Choroid plexus epithelial cell (primary cell): ENCODE data around the gene DSC1.

Experiments
- DNase-seq: peaks from one replicate; pipeline ENCODE4 v3.0.0-alpha.2; 2010; ENCODE audit warnings: low read depth
- H3K4me3 ChIP-seq: 2 replicates; pipeline ENCODE4 v1.5.1; 2011; ENCODE audit warnings: low read depth, mild to moderate bottlenecking, control low read depth, low read length, moderate library complexity
- TF ChIP-seq, protein P1 (sequence below): conservative IDR thresholded peaks from 2 replicates; pipeline ENCODE4 v1.5.1; 2011; ENCODE audit warnings: low read depth, mild to moderate bottlenecking, control low read depth, inconsistent platforms, low read length, moderate library complexity

Gene DSC1

DNA sequence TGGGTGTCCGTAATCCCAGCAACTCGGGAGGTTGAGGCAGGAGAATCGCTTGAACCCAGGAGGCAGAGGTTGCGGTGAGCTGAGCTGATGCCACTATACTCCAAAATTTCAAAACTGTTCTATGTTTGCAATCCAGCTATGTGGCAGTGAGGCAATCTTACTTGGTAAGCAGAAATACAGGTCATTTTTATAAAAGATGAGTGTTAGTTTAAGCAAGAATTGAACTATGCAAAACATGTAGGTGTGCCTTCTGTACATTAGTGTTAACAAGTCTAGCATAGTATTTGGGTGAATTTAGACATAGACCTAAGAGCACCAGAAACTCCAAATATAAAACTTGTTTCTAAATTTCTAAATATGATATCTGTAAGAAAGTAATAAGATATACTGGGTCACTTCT is 7.2 kb downstream of the DSC1 start:
- H3K4me3 ChIP-seq = no peak overlapping the region
- TF ChIP-seq, protein P1, sequence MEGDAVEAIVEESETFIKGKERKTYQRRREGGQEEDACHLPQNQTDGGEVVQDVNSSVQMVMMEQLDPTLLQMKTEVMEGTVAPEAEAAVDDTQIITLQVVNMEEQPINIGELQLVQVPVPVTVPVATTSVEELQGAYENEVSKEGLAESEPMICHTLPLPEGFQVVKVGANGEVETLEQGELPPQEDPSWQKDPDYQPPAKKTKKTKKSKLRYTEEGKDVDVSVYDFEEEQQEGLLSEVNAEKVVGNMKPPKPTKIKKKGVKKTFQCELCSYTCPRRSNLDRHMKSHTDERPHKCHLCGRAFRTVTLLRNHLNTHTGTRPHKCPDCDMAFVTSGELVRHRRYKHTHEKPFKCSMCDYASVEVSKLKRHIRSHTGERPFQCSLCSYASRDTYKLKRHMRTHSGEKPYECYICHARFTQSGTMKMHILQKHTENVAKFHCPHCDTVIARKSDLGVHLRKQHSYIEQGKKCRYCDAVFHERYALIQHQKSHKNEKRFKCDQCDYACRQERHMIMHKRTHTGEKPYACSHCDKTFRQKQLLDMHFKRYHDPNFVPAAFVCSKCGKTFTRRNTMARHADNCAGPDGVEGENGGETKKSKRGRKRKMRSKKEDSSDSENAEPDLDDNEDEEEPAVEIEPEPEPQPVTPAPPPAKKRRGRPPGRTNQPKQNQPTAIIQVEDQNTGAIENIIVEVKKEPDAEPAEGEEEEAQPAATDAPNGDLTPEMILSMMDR = no peak
- no peak for DNase-seq

DNA sequence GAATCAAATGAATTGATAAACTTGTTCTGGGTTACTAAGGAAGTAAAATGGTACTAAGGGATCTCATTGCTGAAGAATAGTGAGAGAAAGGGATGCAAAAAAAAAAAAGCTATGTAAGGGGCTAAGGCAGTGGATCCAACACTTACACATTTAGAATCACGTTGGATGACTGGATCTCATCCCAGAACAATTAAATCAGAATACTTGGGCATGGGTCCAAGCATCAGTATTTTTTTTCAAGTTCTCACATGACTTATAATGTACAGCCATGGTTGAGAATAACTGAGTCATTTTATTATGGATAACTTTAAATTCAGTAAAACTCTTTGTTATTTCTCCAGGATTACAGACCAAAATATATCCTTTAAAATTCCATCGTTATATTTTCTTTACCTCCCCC is 8.5 kb downstream of the DSC1 start:
- DNase-seq = no peak
- H3K4me3 ChIP-seq = no peak overlapping the region
- TF ChIP-seq, protein P1 = no peak

DNA sequence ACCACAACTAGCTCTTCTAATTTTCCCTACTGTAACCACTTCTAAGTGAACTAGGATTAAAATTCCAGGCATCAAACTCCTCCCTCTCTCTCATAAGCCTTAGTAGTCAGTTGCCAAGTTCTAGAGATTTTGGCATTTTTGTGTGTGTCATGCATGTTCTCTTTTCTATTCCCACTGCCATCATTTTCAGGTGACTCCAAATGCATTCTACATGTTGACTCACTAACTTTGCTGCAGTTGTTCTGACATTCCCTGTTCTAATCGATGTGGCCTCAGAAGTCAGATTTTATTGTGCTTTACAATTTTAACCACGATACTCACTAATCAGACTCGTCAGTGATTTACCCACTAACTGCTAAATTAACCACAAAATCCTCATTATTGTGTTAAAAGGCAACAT is 13.3 kb downstream of the DSC1 start:
- H3K4me3 ChIP-seq = no peak overlapping the region
- TF ChIP-seq, protein P1 = no peak
- no peak for DNase-seq

DNA sequence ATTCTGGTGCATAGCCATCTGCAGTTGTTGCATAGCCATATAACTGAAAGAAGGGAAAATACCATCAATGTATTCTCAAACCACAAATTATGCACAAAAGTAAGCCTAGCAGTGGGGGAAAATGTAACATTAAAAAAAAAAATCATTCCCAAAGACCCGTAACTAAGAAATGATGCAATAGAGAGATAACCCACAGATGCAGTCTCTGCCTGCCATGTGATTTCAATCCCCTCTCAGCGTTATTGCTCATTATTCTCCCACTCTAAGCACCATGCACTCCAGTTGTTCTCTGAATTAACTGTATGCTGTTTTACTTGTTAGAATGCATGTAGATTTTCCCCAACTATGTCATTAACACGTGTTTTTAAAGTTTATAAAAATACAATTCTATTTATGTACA is 14.1 kb downstream of the DSC1 start:
- H3K4me3 ChIP-seq = no peak overlapping the region
- TF ChIP-seq, protein P1 = no peak
- no peak for DNase-seq

DNA sequence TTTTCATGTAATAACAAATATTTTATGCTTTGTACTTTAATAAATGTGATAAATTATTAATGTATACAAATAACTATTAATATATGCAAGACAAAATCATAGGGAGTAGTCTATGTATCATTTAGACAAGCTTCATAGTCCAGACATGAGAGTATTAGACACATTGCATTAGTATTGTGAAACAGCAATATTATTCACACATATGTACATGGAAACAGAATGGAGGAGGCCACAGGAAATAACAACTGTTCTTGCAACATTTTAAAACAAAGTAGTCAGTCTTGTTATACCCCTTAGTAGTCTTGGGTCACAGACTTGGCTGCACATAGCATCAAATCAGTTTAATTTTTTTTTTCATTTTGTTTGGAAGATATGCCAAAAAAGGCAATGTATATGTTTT is 15.8 kb downstream of the DSC1 start:
- no peak for DNase-seq
- no peak overlapping the region for H3K4me3 ChIP-seq
- TF ChIP-seq, protein P1 = no peak

DNA sequence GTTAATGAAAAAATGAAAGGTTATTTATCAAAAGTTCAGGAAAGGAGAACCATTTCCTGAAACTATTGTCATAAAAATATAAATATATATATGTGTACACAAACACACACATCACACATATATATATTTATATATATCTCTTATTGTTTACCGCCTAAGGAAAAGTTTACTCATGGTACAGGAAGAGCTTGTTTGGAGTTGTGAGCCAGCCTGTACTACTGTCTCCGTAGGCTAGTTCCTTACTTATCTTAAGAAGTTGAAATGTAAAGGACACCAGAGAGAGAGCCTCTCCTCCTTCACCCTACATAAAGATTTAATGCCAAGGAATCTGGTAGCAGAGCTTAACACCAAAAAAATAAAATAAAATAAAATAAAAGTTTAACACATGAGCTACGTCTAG is 19.6 kb downstream of the DSC1 start:
- H3K4me3 ChIP-seq = no peak overlapping the region
- DNase-seq = no peak
- TF ChIP-seq, protein P1 = no peak

DNA sequence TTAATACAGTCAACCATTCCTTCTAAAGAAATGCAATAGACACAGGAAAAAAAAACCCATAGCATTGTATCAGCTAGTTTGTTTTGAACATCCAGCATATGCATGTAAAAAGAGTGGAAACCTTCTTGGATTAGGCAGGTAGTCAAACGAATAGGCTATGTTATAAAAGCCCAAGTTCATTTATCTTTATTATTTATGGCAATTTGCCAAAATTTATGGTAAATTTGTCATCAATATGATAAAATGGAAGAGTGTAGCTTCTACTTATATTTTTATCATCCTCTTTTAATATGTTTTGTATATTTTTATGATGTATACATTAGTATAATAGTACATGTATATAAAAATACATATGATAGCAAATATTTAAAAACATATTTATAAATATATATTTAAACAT is 23.9 kb downstream of the DSC1 start:
- no peak for DNase-seq
- H3K4me3 ChIP-seq = no peak overlapping the region
- TF ChIP-seq, protein P1 = no peak
